A549 (cell line): ENCODE results near the gene SPRTN. TPM values are rescaled to one million over a fixed set of nuclear protein-coding genes. Genes with fewer than 3 reads are reported as not detected.

ENCODE experiments used
- ATAC-seq, 2 experiments: fragments of 200-7000 bp in 1 of 2; fragments of >200 bp in 1 of 2; cut with Nextera tagmentation in 1 of 2; cut with Tn5 transposase in 1 of 2; 3 replicates each; pipeline versions ENCODE4 v1.8.0 to v1.9.1; 2018 to 2020; ENCODE audit warnings: mild to moderate bottlenecking in 1 of 2, moderate library complexity in 1 of 2
- CTCF ChIA-PET: fragments of 300-600 bp; sonication (Branson Sonifier 250); formaldehyde crosslinking; extraction: SDS; loops from one replicate; lab custom pipeline; 2021; ENCODE audit warnings: antibody characterized with exemption, inconsistent platforms; lab: Yijun Ruan, JAX
- POLR2A ChIA-PET: fragments of 350-600 bp; formaldehyde crosslinking; extraction: SDS; loops from one replicate; lab custom pipeline; 2021; ENCODE audit warnings: antibody characterized with exemption, inconsistent platforms; lab: Yijun Ruan, JAX
- DNase-seq, 2 experiments: peaks; one replicate each; pipeline versions ENCODE4 v3.0.0 to v3.0.0-alpha.2; 2011 to 2016; ENCODE audit warnings: low read depth in 1 of 2, low spot score in 1 of 2
- FAIRE-seq: peaks from 2 replicates; lab custom pipeline; 2011; peaks lifted over from hg19 to GRCh38; lab: Jason Lieb, UNC
- H3K27ac ChIP-seq, 2 experiments: fragments of >200 bp; sonication (Bioruptor Twin); formaldehyde crosslinking; 3 replicates each; pipeline ENCODE4 v1.5.1; 2016 to 2017
- H3K4me1 ChIP-seq: fragments of >200 bp; sonication (Bioruptor Twin); formaldehyde crosslinking; 3 replicates; pipeline ENCODE4 v1.6.1; 2016
- H3K4me2 ChIP-seq: fragments of >200 bp; sonication (Bioruptor Twin); formaldehyde crosslinking; 3 replicates; pipeline ENCODE4 v1.6.1; 2016
- H3K4me3 ChIP-seq: fragments of >200 bp; sonication (Bioruptor Twin); formaldehyde crosslinking; 3 replicates; pipeline ENCODE4 v1.5.1; 2016
- H3K9me3 ChIP-seq: fragments of >200 bp; sonication (Bioruptor Twin); formaldehyde crosslinking; 3 replicates; pipeline ENCODE4 v1.6.1; 2016
- ATOH8 ChIP-seq: fragments of 250-450 bp; sonication (Bioruptor Pico); IDR thresholded peaks from 2 replicates; pipeline ENCODE4 v1.5.0; 2020; ENCODE audit warnings: low read depth, mild to moderate bottlenecking, moderate library complexity
- BHLHE40 ChIP-seq: IDR thresholded peaks from 2 replicates; pipeline ENCODE4 v1.6.1; 2012; ENCODE audit warnings: low read depth, low read length, inconsistent platforms
- CBX8 ChIP-seq: fragments of 200-600 bp; sonication (generic); IDR thresholded peaks from 2 replicates; pipeline ENCODE4 v1.6.1; 2016
- CEBPB ChIP-seq, 2 experiments: fragments of >200 bp in 1 of 2; sonication (Bioruptor Twin) in 1 of 2; formaldehyde crosslinking in 1 of 2; IDR thresholded peaks; 2 replicates each; pipeline ENCODE4 v1.6.1; 2012 to 2016
- CHD4 ChIP-seq: fragments of 200-600 bp; sonication (generic); IDR thresholded peaks from 2 replicates; pipeline ENCODE4 v1.6.1; 2016; ENCODE audit warnings: antibody characterized with exemption, mild to moderate bottlenecking, borderline replicate concordance
- EHF ChIP-seq: fragments of 250-450 bp; sonication (Bioruptor Pico); IDR thresholded peaks from 2 replicates; pipeline ENCODE4 v1.5.0; 2020; ENCODE audit warnings: mild to moderate bottlenecking
- EP300 ChIP-seq, 2 experiments: fragments of >200 bp; sonication (Bioruptor Twin); formaldehyde crosslinking; IDR thresholded peaks; 2 replicates in 1 of 2; 3 replicates in 1 of 2; pipeline ENCODE4 v1.6.1; 2016 to 2017
- FOSB ChIP-seq: fragments of 250-450 bp; sonication (Bioruptor Pico); IDR thresholded peaks from 2 replicates; pipeline ENCODE4 v1.5.0; 2020; ENCODE audit warnings: mild to moderate bottlenecking, moderate library complexity
- HDAC2 ChIP-seq: fragments of 200-600 bp; sonication (generic); IDR thresholded peaks from 2 replicates; pipeline ENCODE4 v1.6.1; 2016
- HES2 ChIP-seq: fragments of >200 bp; sonication (Bioruptor Twin); formaldehyde crosslinking; IDR thresholded peaks from 2 replicates; pipeline ENCODE4 v1.6.1; 2016
- HOXB5 ChIP-seq: fragments of 250-450 bp; sonication (Bioruptor Pico); IDR thresholded peaks from 2 replicates; pipeline ENCODE4 v1.5.0; 2020; ENCODE audit warnings: mild to moderate bottlenecking, moderate library complexity
- JUNB ChIP-seq: fragments of >200 bp; sonication (Bioruptor Twin); formaldehyde crosslinking; IDR thresholded peaks from 2 replicates; pipeline ENCODE4 v1.6.1; 2016
- KDM5A ChIP-seq: fragments of 200-600 bp; sonication (generic); IDR thresholded peaks from 2 replicates; pipeline ENCODE4 v1.6.1; 2016; ENCODE audit warnings: antibody characterized with exemption, mild to moderate bottlenecking
- MAX ChIP-seq: IDR thresholded peaks from 2 replicates; pipeline ENCODE4 v1.6.1; 2012
- MAZ ChIP-seq: fragments of 150-350 bp; IDR thresholded peaks from 2 replicates; pipeline ENCODE4 v1.6.1; 2014; ENCODE audit warnings: antibody characterized with exemption, low read depth, low read length, borderline replicate concordance
- MYC ChIP-seq: IDR thresholded peaks from 2 replicates; pipeline ENCODE4 v1.6.1; 2012; ENCODE audit warnings: mild to moderate bottlenecking, inconsistent platforms, low read length, improper control_type of control experiment, borderline replicate concordance
- NFE2L2 ChIP-seq: fragments of 150-350 bp; conservative IDR thresholded peaks from 2 replicates; pipeline ENCODE4 v1.6.1; 2014; ENCODE audit warnings: low read length
- NPAS2 ChIP-seq: fragments of 250-450 bp; sonication (Bioruptor Pico); IDR thresholded peaks from 2 replicates; pipeline ENCODE4 v1.8.0; 2022; ENCODE audit warnings: mild to moderate bottlenecking, moderate library complexity, borderline replicate concordance
- PHF8 ChIP-seq: fragments of 200-600 bp; sonication (generic); IDR thresholded peaks from 2 replicates; pipeline ENCODE4 v1.6.1; 2016; ENCODE audit warnings: low read depth, mild to moderate bottlenecking, antibody characterized with exemption, moderate library complexity, borderline replicate concordance
- POLR2AphosphoS2 ChIP-seq: conservative IDR thresholded peaks from 2 replicates; pipeline ENCODE4 v1.6.1; 2012; ENCODE audit warnings: low read length, improper control_type of control experiment, inconsistent platforms
- RCOR1 ChIP-seq: fragments of 150-350 bp; IDR thresholded peaks from 2 replicates; pipeline ENCODE4 v1.6.1; 2014; ENCODE audit warnings: antibody characterized with exemption, low read length, low read depth
- RFX5 ChIP-seq: fragments of 450-650 bp; IDR thresholded peaks from 2 replicates; pipeline ENCODE4 v1.7.1; 2014; ENCODE audit warnings: antibody characterized with exemption, mild to moderate bottlenecking, moderate library complexity
- SMC3 ChIP-seq: fragments of >200 bp; sonication (Bioruptor Twin); formaldehyde crosslinking; IDR thresholded peaks from 3 replicates; pipeline ENCODE4 v1.6.1; 2018; ENCODE audit warnings: inconsistent platforms
- TP53 ChIP-seq: fragments of 250-450 bp; sonication (Bioruptor Pico); IDR thresholded peaks from 2 replicates; pipeline ENCODE4 v1.5.0; 2021; ENCODE audit warnings: mild to moderate bottlenecking, moderate library complexity
- USF2 ChIP-seq: fragments of 450-650 bp; IDR thresholded peaks from 2 replicates; pipeline ENCODE4 v1.6.1; 2014; ENCODE audit warnings: antibody characterized with exemption
- ZC3H11A ChIP-seq: fragments of 450-650 bp; IDR thresholded peaks from 2 replicates; pipeline ENCODE4 v1.6.1; 2014; ENCODE audit warnings: antibody characterized with exemption, mild to moderate bottlenecking
- ZNF302 ChIP-seq: fragments of 250-450 bp; sonication (Bioruptor Pico); IDR thresholded peaks from 2 replicates; pipeline ENCODE4 v1.9.0; 2021; ENCODE audit warnings: inconsistent platforms, mild to moderate bottlenecking, moderate library complexity
- ZSCAN20 ChIP-seq: fragments of 250-450 bp; sonication (Bioruptor Pico); IDR thresholded peaks from 2 replicates; pipeline ENCODE4 v1.8.0; 2022; ENCODE audit warnings: mild to moderate bottlenecking, moderate library complexity
- WGBS: methylation state at CpG from one replicate; pipeline ENCODE4 v1.1.6; 2017; ENCODE audit errors: missing lambda C conversion rate; 5-methylcytosine and 5-hydroxymethylcytosine counted together
- polyA plus RNA-seq, 4 experiments: library from polyadenylated mRNA; depleted of rRNA in 3 of 4; stranded (reverse); fragments of >200 nt; fragmentation: RNase III in 1 of 4; extraction: RNeasy Plus Mini Kit Qiagen cat#74134 plus additional on column Dnase treatment in 1 of 4; gene quantifications; 2 replicates in 3 of 4; 3 replicates in 1 of 4; pipeline ENCODE4 v1.2.3, GENCODE V29; 2011 to 2017

The SPRTN gene
- polyA plus RNA-seq, 2 of the 4 experiments (the other 2 are of a cell fraction) = 14.0 to 21.0 TPM

- Histone ChIP-seq H3K27ac (no peak overlapping the region), H3K4me1 (no peaks in the 10 kb centered on the region), H3K4me3 (no peak overlapping the region), H3K9me3 (no peaks in the 10 kb centered on the region), H3K4me2 (no peak overlapping the region)
- CTCF ChIA-PET = no interaction called here
- DNase-seq = no peak
- 65% methylated on average over 5 of the region's 5 CpGs for WGBS
- TF ChIP-seq BHLHE40 (no peak), HES2 (no peak), EHF (CRISPR knock-in tag) (no peak), EP300 (IDR thresholded peaks at IDR 0.05) (no peak), MAZ (no peak), CBX8 (no peak), NPAS2 (CRISPR knock-in tag) (no peak), ATOH8 (CRISPR knock-in tag) (no peak), USF2 (no peak), POLR2AphosphoS2 (no peak), ZSCAN20 (CRISPR knock-in tag) (no peak), PHF8 (no peak), HOXB5 (no peak), ZNF302 (CRISPR knock-in tag) (no peak), CEBPB (IDR thresholded peaks at IDR 0.05) (no peak), MAX (no peak), CHD4 (no peak), FOSB (no peak), NFE2L2 (no peak), KDM5A (no peak)
- POLR2A ChIA-PET = interaction anchor here (1.3 kb wide), 1 partner anchor 13 kb away, joined by 5 read pairs; the partner anchor contains the start of genes EXOC8 and SPRTN
- FAIRE-seq = no peak
- no peak for ATAC-seq
Measured at GRCh38 chr1:231324660-231325059, 13.4 kb upstream of the SPRTN start.

- CTCF ChIA-PET = no interaction called here
- DNase-seq (no peak), FAIRE-seq (no peak)
- no peak overlapping the region for H3K4me2 ChIP-seq
- H3K4me1 ChIP-seq = no peaks in the 10 kb centered on the region
- no peaks in the 10 kb centered on the region for H3K9me3 ChIP-seq
- TF ChIP-seq MYC = no peak
- TF ChIP-seq NPAS2 (CRISPR knock-in tag) = no peak
- TF ChIP-seq RCOR1 = no peak
- no peak for TF ChIP-seq ZC3H11A
- no peak for TF ChIP-seq ZSCAN20 (CRISPR knock-in tag)
- no peak for TF ChIP-seq CBX8
- TF ChIP-seq JUNB = no peak
- no peak for TF ChIP-seq POLR2AphosphoS2
- TF ChIP-seq HDAC2 = no peak
- no peak for TF ChIP-seq HOXB5
- no peak for TF ChIP-seq EP300 (IDR thresholded peaks at IDR 0.05)
- TF ChIP-seq FOSB = no peak
- TF ChIP-seq RFX5 = no peak
- no peak for TF ChIP-seq TP53 (CRISPR knock-in tag)
- no peak for TF ChIP-seq SMC3
- TF ChIP-seq, all 56 proteins: peak for 0
- POLR2A ChIA-PET = no interaction called here
- H3K4me3 ChIP-seq = no peak overlapping the region
- 44% methylated on average over 1 of the region's 1 CpG for WGBS
- H3K27ac ChIP-seq = no peak overlapping the region
- no peak for ATAC-seq
Measured at GRCh38 chr1:231326248-231326647, 11.8 kb upstream of the SPRTN start.
